ENCODE measurements around the gene FYN.

DNA sequence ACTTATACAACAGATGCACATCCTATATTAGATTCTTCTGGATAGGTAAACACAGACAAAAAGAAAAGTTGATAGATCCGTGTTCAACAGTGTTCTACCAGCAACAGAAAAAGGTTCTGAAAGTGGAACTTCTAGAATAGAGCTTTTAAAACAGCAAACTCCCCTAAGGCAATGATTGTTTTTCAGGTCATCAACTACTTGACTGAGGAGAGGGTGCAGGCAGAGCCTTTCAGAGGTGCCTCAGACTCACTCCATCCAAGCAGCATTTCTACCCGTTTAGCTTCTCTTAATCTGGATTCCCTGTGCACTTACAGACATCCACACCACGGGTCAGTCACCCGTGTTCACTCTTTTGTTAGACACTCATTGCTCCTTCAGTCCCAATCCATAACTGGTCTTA, 28.9 kb downstream of the FYN start:
- TF ChIP-seq TAF1 (IDR thresholded peaks at IDR 0.05; ENCODE audit: borderline replicate concordance, low read depth, low read length) = no peak
- no peak for TF ChIP-seq POLR2A (IDR thresholded peaks at IDR 0.05; ENCODE audit: low read depth, low read length)
- no peak for TF ChIP-seq POLR2AphosphoS5 (IDR thresholded peaks at IDR 0.05; ENCODE audit: low read depth, low read length)
